MM.1S (cell line): ENCODE data around the gene PM20D1.

Source experiments
- DNase-seq: peaks from one replicate; pipeline ENCODE4 v3.0.0-alpha.2; 2015
- H2AFZ ChIP-seq: fragments of 300-600 bp; sonication (generic); 2 replicates; pipeline ENCODE4 v1.6.0; 2016; ENCODE audit warnings: antibody characterized with exemption, low read length
- H3F3A ChIP-seq: fragments of 300-600 bp; sonication (generic); 2 replicates; pipeline ENCODE4 v1.6.1; 2016; ENCODE audit warnings: mild to moderate bottlenecking, antibody characterized with exemption, low read length, moderate library complexity, mixed read lengths; ENCODE audit not compliant: insufficient read depth
- H3K27ac ChIP-seq: fragments of 300-600 bp; sonication (generic); 2 replicates; pipeline ENCODE4 v1.5.1; 2016; ENCODE audit warnings: mild to moderate bottlenecking, low read length
- H3K27me3 ChIP-seq: fragments of 300-600 bp; sonication (generic); replicated peaks from 2 replicates; pipeline ENCODE4 v1.6.0; 2016; ENCODE audit warnings: low read length; ENCODE audit not compliant: insufficient read depth
- H3K36me3 ChIP-seq: fragments of 300-600 bp; sonication (generic); replicated peaks from 2 replicates; pipeline ENCODE4 v1.6.1; 2016; ENCODE audit warnings: mild to moderate bottlenecking, low read length, mixed read lengths; ENCODE audit not compliant: insufficient read depth
- H3K4me1 ChIP-seq: fragments of 300-600 bp; sonication (generic); 2 replicates; pipeline ENCODE4 v1.6.1; 2016; ENCODE audit warnings: low read length, mixed read lengths
- H3K4me2 ChIP-seq: fragments of 300-600 bp; sonication (generic); 2 replicates; pipeline ENCODE4 v1.6.0; 2016; ENCODE audit warnings: low read depth, low read length
- H3K4me3 ChIP-seq: fragments of 300-600 bp; sonication (generic); 2 replicates; pipeline ENCODE4 v1.5.1; 2016; ENCODE audit warnings: low read length, mixed read lengths
- H3K79me2 ChIP-seq: fragments of 300-600 bp; sonication (generic); 2 replicates; pipeline ENCODE4 v1.6.1; 2016; ENCODE audit warnings: mixed run types, low read length, mixed read lengths
- H3K9ac ChIP-seq: fragments of 300-600 bp; sonication (generic); 2 replicates; pipeline ENCODE4 v1.6.1; 2016; ENCODE audit warnings: low read length, mixed read lengths
- H3K9me2 ChIP-seq: fragments of 300-600 bp; sonication (generic); replicated peaks from 2 replicates; pipeline ENCODE4 v1.6.1; 2016; ENCODE audit warnings: mild to moderate bottlenecking, low read length, mixed read lengths; ENCODE audit not compliant: insufficient read depth
- H3K9me3 ChIP-seq: fragments of 300-600 bp; sonication (generic); replicated peaks from 2 replicates; pipeline ENCODE4 v1.6.1; 2016; ENCODE audit warnings: mild to moderate bottlenecking, low read length, mixed read lengths; ENCODE audit not compliant: insufficient read depth
- H4K20me1 ChIP-seq: fragments of 300-600 bp; sonication (generic); 2 replicates; pipeline ENCODE4 v1.6.1; 2016; ENCODE audit warnings: mild to moderate bottlenecking, low read length, moderate library complexity, mixed read lengths; ENCODE audit not compliant: insufficient read depth
- CTCF ChIP-seq: fragments of 300-600 bp; sonication (generic); IDR thresholded peaks from 2 replicates; pipeline ENCODE4 v1.5.1; 2016; ENCODE audit warnings: antibody characterized with exemption, low read length, mixed read lengths
- EZH2 ChIP-seq: fragments of 300-600 bp; sonication (generic); optimal IDR thresholded peaks from 2 replicates; pipeline ENCODE3; 2017; ENCODE audit warnings: low read depth, mild to moderate bottlenecking, antibody characterized with exemption, low read length, mixed read lengths
- EZH2phosphoT487 ChIP-seq: fragments of 300-600 bp; sonication (generic); IDR thresholded peaks from 2 replicates; pipeline ENCODE4 v1.6.1; 2018; ENCODE audit warnings: antibody characterized with exemption, low read length

PM20D1 gene

GRCh38 chr1:205817988-205818387 lies 31.9 kb downstream of the PM20D1 start:
- Histone ChIP-seq H3K27ac (no peak overlapping the region), H2AFZ (no peak overlapping the region), H3K9ac (no peak overlapping the region), H3K4me3 (no peak overlapping the region), H3K4me1 (0 out of 2 replicates have a peak, but pooled peaks cover 6% of the 10 kb centered on the region), H3F3A (no peaks in the 10 kb centered on the region), H3K4me2 (no peak overlapping the region), H3K9me2 (no peaks in the 10 kb centered on the region), H3K27me3 (no peaks in the 10 kb centered on the region; the same call in 1 of the 2 replicates), H4K20me1 (no peaks in the 10 kb centered on the region), H3K9me3 (no peaks in the 10 kb centered on the region), H3K79me2 (no peaks in the 10 kb centered on the region), H3K36me3 (no peaks in the 10 kb centered on the region)
- DNase-seq: no peak
- TF ChIP-seq CTCF (no peak), EZH2phosphoT487 (no peak), EZH2 (no peak)

GRCh38 chr1:205817364-205817763 lies 32.6 kb downstream of the PM20D1 start:
- no peak overlapping the region for H3K27ac ChIP-seq
- no peaks in the 10 kb centered on the region for H3K9me3 ChIP-seq
- no peak overlapping the region for H3K4me3 ChIP-seq
- H3K27me3 ChIP-seq: no peaks in the 10 kb centered on the region; the same call in 1 of the 2 replicates
- TF ChIP-seq EZH2phosphoT487 (no peak), EZH2 (no peak), CTCF (no peak)
- H3K4me1 ChIP-seq: 0 out of 2 replicates have a peak, but pooled peaks cover 6% of the 10 kb centered on the region
- no peaks in the 10 kb centered on the region for H3K9me2 ChIP-seq
- no peak overlapping the region for H2AFZ ChIP-seq
- DNase-seq: no peak
- H3F3A ChIP-seq: peaks cover 1% of the 10 kb centered on the region; the same call in 1 of the 2 replicates
- H3K36me3 ChIP-seq: no peaks in the 10 kb centered on the region
- H3K4me2 ChIP-seq: no peak overlapping the region
- H4K20me1 ChIP-seq: no peaks in the 10 kb centered on the region
- no peaks in the 10 kb centered on the region for H3K79me2 ChIP-seq
- H3K9ac ChIP-seq: no peak overlapping the region

GRCh38 chr1:205813755-205814058 lies 36.2 kb downstream of the PM20D1 start:
- Histone ChIP-seq H3K9me3 (no peaks in the 10 kb centered on the region), H3K4me3 (peak overlapping the region; percentile 92), H3K27me3 (no peaks in the 10 kb centered on the region; the same call in 1 of the 2 replicates), H3F3A (peaks cover 7% of the 10 kb centered on the region), H3K4me1 (peaks cover 8% of the 10 kb centered on the region; the same call in 1 of the 2 replicates), H2AFZ (peak overlapping the region; percentile 98), H3K9ac (peak overlapping the region; percentile 71; the same call in 1 of the 2 replicates), H3K27ac (no peak overlapping the region), H3K79me2 (no peaks in the 10 kb centered on the region), H3K9me2 (no peaks in the 10 kb centered on the region), H3K4me2 (peak overlapping the region; percentile 98), H3K36me3 (no peaks in the 10 kb centered on the region), H4K20me1 (no peaks in the 10 kb centered on the region)
- TF ChIP-seq EZH2 (no peak), CTCF (no peak), EZH2phosphoT487 (no peak)
- DNase-seq: peak; percentile 38
